ENCODE measurements around the gene PRRT4. TPM values are rescaled to one million over a fixed set of nuclear protein-coding genes. Genes with fewer than 3 reads are reported as not detected.
A peak's percentile ranks its signal among the peaks of the same experiment; 100 is the strongest.

PRRT4 gene
- total RNA-seq (under 1 TPM in 2 of 6 donors, not detected in 4; 0.31 to 0.75 TPM), polyA plus RNA-seq (under 1 TPM; 0.21 to 0.61 TPM)

DNA sequence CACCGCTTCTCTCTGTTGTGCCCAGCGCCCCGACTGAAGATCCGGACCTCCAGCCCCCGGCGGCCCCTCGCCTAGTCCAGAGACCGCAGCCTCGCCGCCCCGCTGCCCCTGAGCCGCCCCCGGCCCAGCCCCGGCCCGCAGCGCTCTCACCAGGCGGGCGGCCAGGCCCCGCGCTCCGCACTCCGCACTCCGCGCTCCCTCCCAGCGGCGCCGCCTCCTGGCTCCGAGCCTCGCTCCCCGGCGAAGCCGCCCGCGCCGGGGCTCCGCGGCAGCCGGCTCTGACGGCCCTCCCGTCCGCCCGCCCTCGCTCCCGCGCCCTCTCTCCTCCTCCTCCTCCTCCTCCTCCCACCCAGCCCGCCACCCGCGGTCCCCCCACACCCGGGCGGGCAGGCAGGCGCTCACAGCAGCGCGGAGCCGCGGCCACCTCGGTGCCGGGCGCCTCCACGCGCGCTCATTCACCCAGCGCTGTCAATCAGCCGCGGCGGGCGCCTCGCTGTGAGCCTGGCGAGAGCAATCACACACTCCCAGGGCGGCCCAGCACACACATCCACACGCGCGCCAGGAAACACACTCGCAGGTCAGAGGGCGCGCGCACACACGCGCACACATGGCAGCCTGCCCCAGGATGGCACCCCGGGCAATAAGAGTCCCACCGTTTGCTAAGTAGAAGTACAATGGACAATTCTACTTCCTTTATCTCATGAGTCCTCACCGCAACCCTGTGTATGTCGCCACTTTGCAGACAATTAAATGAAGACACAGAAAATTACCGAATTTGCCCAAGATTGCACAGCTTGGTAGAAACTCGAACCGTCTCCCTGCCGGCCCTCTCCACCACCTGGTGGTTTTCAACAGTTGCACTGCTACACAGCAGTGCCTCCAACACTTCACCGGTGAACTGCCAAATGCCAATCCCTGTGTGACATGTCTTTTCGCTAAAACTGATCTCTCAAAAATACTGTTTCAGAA lies at the start of gene PRRT4:
PRRT4 (minus strand) TSS at position 280 of the 969 bp plus-strand sequence.
- H3K36me3 ChIP-seq: no peaks in the 10 kb centered on the region
- TF ChIP-seq, protein P1, sequence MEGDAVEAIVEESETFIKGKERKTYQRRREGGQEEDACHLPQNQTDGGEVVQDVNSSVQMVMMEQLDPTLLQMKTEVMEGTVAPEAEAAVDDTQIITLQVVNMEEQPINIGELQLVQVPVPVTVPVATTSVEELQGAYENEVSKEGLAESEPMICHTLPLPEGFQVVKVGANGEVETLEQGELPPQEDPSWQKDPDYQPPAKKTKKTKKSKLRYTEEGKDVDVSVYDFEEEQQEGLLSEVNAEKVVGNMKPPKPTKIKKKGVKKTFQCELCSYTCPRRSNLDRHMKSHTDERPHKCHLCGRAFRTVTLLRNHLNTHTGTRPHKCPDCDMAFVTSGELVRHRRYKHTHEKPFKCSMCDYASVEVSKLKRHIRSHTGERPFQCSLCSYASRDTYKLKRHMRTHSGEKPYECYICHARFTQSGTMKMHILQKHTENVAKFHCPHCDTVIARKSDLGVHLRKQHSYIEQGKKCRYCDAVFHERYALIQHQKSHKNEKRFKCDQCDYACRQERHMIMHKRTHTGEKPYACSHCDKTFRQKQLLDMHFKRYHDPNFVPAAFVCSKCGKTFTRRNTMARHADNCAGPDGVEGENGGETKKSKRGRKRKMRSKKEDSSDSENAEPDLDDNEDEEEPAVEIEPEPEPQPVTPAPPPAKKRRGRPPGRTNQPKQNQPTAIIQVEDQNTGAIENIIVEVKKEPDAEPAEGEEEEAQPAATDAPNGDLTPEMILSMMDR (IDR thresholded peaks at IDR 0.05): no peak
- DNase-seq: peak in 3 of 6 donors; percentile 41 to 79 (median 50)
- no peaks in the 10 kb centered on the region for H3K4me1 ChIP-seq
- WGBS, 2 donors: 1% methylated on average over 52 to 88 of the region's 88 CpGs
- H3K27ac ChIP-seq: no peak within 1 kb of the TSS
- H3K9me3 ChIP-seq: no peaks in the 10 kb centered on the region
- FAIRE-seq: no peak
- H3K4me3 ChIP-seq: peak within 1 kb of the TSS; percentile 13 to 64 (median 33)
- H3K27me3 ChIP-seq: peaks cover 0 to 5% (median 0%) of the 10 kb centered on the region in 4 donors
- peak; percentile 76 to 88 (median 83) for ATAC-seq
- intact Hi-C loops (cut with DNase I): no loop called here

DNA sequence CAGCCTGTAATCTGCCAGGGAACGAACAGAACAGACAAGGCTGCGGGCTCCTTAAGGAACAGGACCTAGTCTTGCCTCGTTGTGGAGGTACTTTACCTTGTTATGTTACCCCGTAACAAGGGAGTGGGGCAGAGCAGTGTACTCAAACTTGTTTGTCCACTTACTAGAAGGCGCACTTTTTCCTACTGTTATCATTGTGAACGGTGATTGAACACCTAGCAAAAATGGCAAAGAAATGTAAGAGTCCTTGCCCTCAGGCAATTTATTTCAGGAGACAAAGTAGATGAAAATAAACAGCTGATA lies 48.9 kb upstream of the PRRT4 start:
- Histone ChIP-seq H3K36me3 (no peaks in the 10 kb centered on the region), H3K27me3 (no peaks in the 10 kb centered on the region), H3K4me3 (peak overlapping the region; percentile 51 to 74 (median 62)), H3K27ac (peak overlapping the region; percentile 73 to 89 (median 76)), H3K9me3 (no peaks in the 10 kb centered on the region), H3K4me1 (no peaks in the 10 kb centered on the region)
- intact Hi-C loops (cut with DNase I): no loop called here
- no peak for FAIRE-seq
- TF ChIP-seq, protein P1 (IDR thresholded peaks at IDR 0.05): no peak
- ATAC-seq: peak in 2 of 4 donors; percentile 43 to 49
- 1% methylated on average over 6 of the region's 6 CpGs for WGBS, 2 donors
- DNase-seq: no peak

DNA sequence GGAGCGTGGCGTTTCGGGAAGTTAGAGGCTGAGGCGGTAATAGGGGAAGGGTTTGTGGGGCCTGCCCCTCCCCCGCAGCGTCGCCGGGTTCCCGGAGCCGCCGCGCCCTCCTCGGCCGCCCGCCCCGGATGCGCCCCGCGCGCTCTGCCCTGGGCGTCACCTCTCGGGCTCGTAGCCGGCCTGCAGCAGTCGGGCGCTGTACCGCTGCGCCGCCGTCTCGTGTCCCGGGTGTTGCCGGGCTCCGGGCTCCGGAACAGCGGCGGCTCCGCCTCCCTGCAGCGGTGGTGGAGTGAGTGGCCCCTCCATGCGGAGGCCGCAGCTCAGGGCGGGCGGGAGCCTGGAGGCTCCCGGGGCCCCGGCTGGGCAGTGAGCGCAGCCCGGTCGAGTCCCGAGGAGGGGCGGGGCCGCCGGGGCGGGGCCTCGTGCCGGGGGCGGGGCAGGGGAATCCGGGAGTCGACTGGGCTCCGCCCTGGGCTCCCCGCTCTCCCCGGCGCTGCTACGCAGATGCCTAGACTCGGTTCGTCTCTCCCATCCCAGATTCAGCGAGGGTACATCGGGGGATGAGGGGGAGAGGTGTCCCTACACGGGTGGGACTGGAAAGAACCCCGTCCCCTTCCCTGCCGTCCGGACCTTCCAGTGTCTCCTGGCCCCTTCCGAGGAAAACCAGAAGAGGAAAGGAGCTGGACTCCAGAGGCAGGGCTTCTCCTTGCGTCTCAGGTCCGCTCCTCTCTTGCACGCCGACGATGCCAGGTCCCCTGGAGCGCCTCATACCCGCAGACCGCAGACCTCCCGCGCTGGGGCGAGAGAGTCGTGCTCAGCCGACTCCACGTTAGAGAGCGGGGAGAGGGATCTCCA lies 48.3 kb upstream of the PRRT4 start, which contains the start of gene IMPDH1:
IMPDH1 (minus strand) TSS at position 387 of the 855 bp plus-strand sequence; CDS start at position 306, 81 bp downstream.
- H3K36me3 ChIP-seq: no peaks in the 10 kb centered on the region
- TF ChIP-seq, protein P1 (IDR thresholded peaks at IDR 0.05): no peak
- 1% methylated on average over 70 to 87 of the region's 87 CpGs for WGBS, 2 donors
- peak; percentile 90 to 94 (median 92) for ATAC-seq
- H3K27me3 ChIP-seq: no peaks in the 10 kb centered on the region
- intact Hi-C loops (cut with DNase I): no loop called here
- H3K4me3 ChIP-seq: peak within 1 kb of the TSS; percentile 51 to 74 (median 62)
- FAIRE-seq: no peak
- no peaks in the 10 kb centered on the region for H3K4me1 ChIP-seq
- peak within 1 kb of the TSS; percentile 73 to 89 (median 76) for H3K27ac ChIP-seq
- H3K9me3 ChIP-seq: no peaks in the 10 kb centered on the region
- peak; percentile 84 to 96 (median 90) for DNase-seq

DNA sequence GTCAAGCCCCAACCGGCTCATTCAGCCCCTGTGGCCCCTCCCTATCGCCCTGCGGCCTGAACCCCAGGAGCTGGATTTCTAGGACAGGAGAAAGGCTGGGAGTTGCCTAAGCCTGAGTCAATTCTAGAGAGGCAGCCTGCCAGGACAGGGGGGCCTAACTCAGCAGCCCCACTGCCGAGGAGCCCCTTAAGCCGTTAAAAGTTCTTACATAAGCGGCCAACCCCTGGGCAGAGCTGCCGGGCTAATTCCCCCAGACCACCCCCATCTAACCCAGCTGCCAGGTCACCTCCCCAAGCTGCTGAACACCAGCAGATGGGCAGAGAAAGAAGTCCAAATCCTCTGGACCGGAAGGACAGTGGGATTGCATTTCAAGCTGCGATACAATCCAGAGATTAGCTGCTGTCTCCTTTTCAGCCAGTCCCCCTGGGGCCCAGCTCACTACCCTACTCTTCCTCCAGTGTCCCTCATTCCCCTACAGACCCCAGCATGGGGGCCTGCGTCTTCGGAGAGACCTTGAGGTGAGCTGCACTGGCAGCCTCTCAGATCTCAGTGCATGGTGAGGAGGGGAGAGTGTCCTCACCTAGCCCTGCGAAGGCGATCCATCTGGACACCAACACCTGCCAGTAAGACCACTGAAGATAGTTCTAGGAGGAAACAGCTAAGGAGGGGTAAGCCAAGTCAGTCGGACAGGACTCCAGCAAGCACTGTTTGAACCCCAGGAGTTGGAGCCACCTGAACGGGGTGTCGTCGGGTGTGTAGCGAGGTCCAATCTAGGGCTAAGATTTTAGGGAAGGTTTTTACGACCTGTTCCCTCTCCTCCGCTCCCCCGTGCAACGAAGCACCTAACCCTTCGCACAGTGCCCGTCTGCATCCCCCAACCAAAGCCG lies 47.5 kb upstream of the PRRT4 start:
- H3K36me3 ChIP-seq: no peaks in the 10 kb centered on the region
- TF ChIP-seq, protein P1 (IDR thresholded peaks at IDR 0.05): no peak
- DNase-seq: no peak
- H3K9me3 ChIP-seq: no peaks in the 10 kb centered on the region
- no peaks in the 10 kb centered on the region for H3K27me3 ChIP-seq
- no peak for ATAC-seq
- FAIRE-seq: no peak
- H3K4me3 ChIP-seq: peak overlapping the region; percentile 51 to 74 (median 62)
- intact Hi-C loops (cut with DNase I): no loop called here
- peaks cover 0 to 6% (median 0%) of the 10 kb centered on the region in 3 donors for H3K4me1 ChIP-seq
- H3K27ac ChIP-seq: peak overlapping the region in 2 of 4 donors; percentile 79 to 89
- 51 to 55% methylated on average over 25 of the region's 25 CpGs for WGBS, 2 donors
